GM20431 (cell line): ENCODE results near the gene LMO3.

Experiments used
- in situ Hi-C: fragments of 300-500 bp; cut with MseI, MboI; formaldehyde crosslinking; loops from one replicate; pipeline ENCODE4 v1.15.0; 2020; ENCODE audit warnings: low sequenced_read_pairs; ENCODE audit not compliant: unreplicated experiment

LMO3 gene

DNA sequence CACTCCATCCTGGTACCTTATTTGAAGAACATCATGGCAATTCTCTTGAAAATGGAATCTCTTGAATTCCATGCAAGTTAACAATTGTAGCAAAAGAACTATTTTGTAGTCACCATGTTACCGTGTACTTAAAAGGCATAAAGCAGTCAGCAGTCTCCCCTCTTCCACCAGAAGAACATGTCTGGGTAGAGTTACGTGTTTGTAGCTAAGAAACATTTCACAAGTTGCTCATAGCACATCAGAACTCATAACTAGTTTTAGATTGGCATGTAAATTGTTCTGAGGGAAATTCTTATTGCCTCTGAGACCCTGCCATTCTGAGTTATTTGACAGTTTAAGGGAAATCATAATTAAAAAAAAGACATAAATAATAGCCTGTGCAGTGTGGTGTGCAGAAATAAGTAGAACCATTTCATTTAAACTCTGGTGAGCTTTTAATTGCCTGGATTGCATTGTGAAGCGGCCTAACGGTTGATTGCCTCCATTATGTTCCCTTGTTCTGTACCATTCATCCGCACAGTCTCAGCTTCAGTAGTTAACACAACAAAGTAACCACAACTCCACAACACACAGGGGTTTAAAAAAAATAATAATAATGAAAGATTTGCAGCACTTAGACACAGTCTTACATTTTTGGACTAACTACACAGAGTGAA lies 2.6 kb downstream of the LMO3 start:
- in situ Hi-C loops = loop anchor here (25.0 kb wide), 1 partner anchor 234 kb away; no protein-coding TSS in a partner anchor

DNA sequence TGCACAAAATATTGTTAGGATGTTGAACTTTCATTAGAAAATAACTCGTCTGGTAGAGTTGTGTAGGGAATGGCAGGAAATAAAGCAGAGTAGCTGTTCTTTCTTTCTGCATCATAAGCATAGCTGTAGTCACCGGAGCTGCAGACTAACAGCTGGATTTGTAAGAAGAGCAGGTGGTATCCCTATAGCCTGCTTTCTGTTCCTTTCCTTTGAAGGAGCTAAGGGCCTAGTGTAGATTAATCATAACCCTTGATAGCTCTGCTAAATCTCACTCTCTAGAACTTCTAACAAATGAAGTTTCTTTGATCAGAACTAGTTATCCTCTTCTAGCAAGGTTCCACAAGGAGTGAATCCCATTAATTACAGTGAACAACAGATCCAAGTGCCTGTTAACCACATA lies 3.5 kb downstream of the LMO3 start:
- in situ Hi-C loops = loop anchor here (25.0 kb wide), 1 partner anchor 235 kb away; no protein-coding TSS in a partner anchor

DNA sequence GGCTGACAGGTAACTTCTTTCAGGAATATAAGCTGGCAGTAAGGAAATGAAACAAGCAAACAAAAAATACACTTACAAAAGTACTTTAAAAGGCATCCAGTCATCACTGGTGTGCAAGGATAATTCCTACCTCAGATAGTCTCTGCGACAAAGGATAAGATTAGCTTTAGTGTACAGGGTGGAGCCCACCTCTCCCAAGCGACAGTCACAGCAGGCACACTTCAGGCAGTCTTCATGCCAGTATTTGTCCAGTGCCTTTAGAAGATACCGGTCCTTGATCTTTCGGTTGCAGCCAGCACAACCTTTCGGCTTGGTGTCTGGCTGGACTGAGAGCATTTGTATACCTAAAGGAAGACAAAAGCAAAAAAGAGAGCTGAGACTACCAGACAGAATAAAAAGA lies 5.4 kb downstream of the LMO3 start:
- in situ Hi-C loops = loop anchor here (25.0 kb wide), 1 partner anchor 237 kb away; no protein-coding TSS in a partner anchor

DNA sequence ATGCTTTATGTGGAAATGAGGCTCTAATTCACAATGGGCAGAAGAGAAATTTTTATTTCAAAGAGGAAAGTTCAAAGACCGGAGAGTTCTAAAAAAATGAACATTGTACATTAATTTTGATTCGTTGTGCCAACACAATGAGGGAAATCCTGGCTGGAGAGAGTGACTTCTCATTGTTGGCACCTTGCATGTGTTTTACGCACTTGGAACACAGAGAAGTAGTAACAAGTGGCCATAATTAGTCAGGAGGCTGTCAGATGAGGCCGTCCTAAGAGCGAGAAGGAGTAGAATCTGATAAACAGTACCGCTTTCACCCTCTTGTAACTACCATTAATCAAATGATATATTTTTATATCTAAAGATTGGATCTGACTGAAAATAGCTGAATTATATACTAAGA lies 6.9 kb downstream of the LMO3 start:
- in situ Hi-C loops = no loop called here

DNA sequence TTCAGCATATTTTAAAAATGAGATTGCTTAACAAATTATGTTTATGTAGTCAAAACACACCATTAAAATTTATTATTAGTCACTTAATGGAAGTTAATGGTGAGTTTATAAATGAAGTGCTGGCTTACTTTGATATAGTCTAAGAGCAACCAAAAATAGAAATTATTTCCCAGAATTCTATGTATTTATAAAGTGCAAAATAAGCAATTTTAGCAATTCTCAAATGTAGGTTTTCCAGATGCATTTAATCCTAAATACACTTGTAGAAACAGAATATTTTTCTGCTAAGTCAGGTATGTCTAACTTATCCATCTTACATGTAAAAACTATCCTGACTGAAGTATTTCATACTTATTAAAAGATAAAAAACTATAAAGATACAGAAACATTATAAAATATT lies 11.2 kb downstream of the LMO3 start:
- in situ Hi-C loops = no loop called here

DNA sequence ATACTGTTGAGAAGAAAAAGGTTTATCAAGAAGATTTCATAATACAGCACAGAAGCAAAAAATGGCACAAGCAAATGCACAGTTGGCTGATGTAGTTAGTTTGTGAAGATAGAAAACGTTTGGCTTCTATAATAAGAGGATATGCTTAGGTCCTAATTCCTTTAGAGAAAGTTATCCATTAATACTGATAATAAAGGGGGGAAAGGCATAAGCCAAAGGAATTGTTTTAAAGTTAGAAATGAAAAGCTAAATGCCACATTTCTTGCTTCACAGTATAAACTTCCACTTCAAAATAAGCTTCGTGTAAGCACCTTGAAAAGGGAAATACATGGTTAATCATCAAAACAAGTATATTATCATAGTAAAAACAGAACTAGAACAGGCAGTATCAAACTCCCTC lies 12.4 kb downstream of the LMO3 start:
- in situ Hi-C loops = no loop called here

DNA sequence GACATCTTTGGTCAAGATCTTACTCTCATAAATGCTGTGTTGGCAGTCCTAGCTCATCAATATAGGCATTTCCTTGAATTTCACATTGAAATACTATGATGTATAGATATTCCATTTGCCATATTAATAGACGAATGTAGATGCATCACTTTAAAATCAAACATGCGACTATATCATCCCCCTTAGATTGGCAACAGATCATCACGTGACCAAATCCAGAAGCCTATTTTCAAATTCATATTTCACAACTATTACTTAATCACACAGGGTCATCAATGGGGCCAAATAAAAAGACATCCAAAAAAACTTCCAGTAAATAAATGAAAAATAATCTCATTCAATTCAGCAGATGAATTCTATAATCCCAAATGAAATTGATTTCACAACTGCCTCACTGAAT lies 15.3 kb downstream of the LMO3 start:
- in situ Hi-C loops = no loop called here

DNA sequence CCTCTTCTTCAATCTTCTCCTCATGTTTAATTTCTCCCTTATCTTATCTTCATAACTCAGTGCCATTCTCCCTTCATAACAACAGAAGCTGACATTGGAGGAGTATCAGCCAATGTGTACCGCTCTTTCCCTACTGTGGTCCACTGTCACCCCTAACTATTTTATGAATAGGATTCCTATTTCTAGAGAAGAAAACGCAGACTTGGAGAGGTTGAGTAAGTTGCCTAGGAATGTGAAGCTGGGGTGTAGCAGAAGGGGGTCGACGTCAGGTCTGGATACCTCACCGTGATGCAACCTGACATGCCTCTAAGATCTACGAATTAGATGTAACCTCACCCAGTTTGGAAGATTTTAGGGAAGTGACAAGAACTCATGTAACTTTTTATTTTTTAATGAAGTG lies 17.1 kb downstream of the LMO3 start:
- in situ Hi-C loops = no loop called here

DNA sequence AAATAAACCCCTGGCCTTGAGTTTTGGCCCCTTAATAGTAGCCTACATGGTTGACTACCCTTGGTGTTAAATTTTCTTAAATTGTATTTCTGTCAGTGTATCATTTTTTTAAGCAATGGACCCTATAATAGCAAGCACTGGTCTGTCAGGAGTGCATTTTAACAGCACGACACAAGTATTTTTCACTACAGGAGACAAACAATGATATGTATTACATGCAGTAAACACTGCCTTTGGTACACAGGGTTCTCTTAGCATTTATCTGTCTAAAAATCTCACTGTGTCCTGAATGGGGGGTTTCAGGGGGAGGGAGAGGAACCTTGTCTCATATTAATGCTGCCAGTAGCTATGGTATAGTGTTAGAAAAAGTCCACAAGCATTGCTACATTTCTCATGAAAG lies 18.4 kb downstream of the LMO3 start:
- in situ Hi-C loops = no loop called here

DNA sequence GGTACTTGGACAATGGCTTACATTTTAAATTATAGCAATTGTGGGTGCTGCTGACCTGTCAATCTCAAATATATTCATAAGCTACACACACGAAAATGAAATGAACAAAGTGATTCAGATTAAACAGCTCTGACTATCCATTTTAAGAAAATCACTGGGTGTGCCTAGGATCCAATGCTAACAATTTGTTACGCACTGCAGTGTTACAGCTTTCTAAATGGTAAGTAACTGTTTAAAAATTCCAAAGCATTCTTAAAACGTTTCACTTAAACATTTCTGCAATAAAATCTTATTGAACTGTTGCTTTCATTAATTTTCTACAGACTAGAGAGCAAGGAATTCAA lies 18.9 kb downstream of the LMO3 start:
- in situ Hi-C loops = no loop called here

DNA sequence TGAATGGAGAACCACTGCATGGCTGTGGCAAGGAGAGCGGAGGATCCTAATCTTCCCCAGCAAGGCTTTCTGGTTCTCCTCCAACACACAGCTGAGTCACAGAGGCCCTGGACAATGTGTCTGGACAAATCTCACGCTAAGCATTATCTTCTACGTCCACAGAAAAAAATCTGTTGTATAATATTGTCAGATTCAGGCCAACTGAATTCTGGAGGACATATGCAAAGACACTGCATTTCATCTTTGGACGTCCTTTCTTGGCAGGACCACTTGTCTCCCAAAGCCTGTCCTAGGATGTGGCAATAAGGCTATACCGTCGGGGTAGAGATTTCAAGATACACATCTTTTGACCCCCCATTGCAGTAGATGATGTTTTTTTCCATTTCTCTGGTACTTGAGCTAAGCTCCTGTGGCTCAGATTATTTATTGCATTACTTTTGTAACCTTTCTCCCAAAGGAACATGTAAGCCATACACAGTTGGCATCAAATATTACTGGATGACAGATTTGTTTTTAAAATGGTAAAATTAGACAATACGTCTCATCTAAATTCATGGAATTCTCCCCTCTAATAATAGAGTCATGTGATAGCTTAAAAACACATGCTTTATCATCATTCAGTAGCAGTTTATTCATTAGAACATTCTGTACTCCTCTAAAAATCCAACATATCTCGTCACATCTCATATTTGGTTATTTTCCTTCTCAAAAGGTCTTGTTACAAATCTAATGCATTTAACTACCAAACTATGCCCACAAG lies 19.4 kb downstream of the LMO3 start:
- in situ Hi-C loops = no loop called here

DNA sequence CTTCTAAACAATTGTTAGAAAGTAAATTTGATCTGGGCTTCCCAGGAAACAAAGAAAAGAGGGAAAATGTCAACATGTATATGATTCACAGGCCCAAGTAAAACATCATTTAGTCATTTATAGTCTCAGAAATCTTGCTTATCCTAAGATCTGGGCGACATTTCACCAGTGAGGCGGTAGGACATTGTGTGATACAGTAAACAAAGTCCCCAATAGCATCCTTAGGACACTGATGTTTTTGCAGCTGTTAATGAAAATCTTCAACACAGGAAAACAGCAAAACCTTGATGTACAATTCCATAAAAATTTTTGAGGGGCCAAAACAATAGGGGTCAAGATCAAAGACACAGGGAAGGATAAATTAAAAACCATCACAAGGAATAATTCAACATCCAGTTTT lies 20.2 kb downstream of the LMO3 start:
- in situ Hi-C loops = no loop called here

DNA sequence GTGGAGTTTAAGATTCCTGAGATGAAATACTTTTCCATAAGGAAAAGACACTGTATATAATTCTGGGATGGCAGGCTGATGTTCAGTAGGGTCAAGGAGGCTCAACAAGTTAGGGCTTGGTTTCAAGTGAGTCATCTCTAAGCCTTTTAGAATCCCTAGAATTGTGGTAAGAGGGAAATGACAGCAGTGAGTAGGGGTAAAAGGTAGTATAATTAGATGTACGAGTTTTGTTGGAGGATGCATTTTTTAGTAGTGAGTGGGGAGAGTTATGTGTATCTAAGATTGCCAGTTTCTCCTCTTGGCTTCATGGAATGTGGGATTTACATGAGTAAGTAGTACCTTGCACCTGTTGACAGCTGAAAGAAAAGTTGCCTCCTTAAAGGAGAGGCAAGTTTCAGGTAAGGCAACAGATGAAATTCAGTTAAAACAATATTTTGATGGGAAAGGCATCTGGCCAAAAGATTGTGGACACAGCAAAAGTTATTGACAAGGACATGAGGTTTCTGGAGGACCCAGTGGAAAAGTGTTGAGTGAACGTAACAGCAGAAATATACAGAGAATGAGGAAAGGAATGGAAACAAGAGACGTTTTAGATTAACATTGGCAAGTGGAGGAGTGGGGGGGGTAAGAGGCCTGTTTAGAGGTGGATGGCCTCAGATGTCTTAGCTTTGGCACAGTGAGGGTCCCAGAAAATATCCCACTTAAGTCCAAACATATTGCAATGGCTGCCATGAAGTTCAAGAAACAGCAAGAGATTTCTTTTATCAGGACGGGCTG lies 21.8 kb downstream of the LMO3 start:
- in situ Hi-C loops = no loop called here

DNA sequence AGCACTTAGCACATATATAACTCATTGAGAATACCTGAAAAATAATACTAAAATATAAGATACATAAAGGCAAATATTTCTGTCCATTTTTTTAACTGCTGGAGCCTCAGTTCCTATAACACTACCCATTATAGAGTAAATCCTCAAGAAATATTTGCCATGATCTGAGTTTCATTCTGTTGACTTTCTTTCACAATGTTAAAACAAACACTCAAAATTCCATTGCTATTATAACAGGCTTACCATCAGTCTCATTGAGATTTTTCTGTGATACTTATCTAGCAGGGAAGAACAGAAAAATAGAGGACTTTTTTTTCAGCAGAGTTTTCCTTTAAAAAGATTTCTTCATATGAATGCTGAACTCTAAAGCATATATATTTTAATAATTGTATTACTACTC lies 24.5 kb downstream of the LMO3 start:
- in situ Hi-C loops = no loop called here

DNA sequence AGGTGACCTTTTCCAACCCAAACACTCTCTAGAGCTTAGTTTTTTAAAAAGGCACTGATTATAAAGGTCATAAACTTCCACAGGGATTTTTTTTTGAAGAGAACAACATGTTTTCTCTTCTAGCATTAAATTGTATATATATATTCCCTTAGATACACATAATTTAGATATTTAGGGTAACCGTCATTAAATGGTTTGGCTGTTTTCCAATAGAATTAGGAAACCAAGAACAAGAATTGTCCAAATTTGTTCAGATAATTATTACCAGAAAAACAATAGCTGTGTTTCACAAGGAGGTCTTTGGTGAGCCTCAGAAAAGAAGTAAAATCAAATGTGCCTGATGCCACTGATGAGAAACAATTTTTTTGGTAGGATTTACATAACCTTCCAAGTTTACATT lies 26.9 kb downstream of the LMO3 start:
- in situ Hi-C loops = no loop called here

DNA sequence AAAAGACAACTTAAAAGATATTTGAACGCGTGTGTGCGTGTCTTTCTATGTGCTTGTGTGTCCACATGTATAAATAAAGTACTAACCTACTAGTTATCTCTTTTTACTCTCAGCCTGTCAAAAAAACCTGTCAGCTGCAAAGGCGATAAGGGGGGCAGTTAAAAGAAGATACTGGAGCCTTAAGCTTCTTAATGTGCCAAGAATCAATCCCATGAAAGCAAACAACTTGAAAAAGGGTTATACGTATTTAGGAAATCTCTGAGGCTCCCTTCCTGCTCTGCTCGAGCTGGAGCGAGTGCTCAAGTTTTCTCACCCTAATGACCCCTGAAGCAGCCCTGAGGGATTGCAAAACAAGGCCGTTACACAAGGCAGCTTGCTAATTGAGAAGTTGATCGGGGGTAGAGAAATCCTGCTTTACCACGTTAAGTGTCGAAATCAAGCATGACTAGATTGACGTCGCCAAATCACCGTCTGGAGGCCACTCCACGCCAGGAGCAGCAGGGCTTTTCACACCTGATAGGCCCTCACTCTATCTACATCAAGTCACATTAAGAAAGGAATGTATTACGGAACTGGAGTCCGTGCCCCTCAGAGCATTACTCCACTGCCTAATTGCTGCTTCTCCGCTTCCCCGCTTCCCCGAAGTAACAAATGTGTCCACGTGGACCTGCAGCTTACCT lies 32.4 kb downstream of the LMO3 start:
- in situ Hi-C loops = no loop called here

DNA sequence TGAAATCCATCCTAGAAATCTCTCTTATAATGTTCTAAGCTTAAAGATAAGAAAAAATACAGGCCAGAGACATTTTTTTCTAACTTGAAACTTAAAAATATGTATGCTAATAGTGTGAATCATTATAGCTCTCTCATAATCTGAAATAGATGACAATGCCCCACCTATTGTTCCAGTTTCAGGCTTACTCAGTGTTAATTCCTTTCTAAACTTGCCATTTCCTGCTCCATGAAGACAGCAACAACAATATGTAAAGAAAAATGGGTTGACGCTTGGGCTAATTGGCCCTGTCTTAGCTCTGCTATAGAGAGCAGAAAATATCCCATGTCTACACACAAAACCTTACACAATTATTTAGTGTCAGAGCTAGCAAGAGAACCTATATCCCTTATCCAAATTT lies 37.1 kb downstream of the LMO3 start:
- in situ Hi-C loops = no loop called here

DNA sequence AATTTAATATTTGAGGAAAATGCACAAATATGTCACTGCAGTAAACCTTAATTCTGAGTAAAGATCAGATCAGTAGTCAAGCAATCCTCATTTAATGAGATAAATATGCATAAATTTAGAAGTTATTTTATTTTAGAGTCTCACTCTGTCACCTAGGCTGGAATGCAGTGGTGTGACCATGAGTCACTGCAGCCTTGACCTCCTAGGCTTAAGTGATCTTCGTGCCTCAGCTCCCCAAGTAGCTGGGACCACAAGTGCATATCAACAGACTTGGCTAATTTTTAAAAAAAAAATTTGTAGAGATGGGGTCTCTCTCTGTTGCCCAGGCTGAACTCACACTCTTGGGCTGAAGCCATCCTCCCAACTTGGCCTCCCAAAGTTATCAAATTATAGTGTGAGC lies 41.3 kb downstream of the LMO3 start:
- in situ Hi-C loops = no loop called here

DNA sequence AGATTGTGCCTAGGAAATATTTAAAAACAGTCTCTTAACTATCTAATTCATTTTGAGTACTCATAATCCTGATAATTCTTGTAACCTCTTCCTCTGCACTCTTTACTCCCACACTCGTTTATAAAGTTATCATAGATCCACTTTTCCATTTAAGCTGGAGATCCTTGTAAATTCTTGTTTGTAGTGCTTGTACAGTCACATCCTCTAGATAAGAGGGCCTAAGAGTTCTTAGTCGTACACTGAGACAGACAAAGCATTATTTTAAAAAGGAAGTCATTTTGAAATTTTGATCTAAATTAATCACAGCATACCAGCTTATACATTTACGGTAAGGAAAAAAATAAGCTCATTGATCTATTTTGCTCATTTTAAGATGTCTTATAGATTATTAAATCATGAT lies 42.5 kb downstream of the LMO3 start:
- in situ Hi-C loops = no loop called here

DNA sequence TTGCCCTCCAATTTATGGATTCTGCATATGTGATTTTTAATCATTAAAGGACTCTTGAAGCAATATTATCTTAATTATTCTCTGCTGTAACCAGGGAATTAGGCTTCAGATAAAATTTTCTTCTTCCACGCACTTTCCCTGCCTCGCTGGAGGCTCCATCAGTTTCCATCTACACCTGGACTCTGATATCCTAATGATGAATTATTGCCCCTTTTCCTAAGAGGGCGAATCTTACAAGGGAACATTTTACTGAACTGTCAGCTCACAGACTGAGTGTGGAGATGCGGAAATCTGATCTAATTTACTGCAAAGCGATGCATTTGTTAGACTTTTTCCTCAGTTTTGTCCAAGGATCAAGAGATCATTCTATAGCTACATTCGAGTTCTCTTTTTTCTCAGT lies 43.0 kb downstream of the LMO3 start:
- in situ Hi-C loops = no loop called here

DNA sequence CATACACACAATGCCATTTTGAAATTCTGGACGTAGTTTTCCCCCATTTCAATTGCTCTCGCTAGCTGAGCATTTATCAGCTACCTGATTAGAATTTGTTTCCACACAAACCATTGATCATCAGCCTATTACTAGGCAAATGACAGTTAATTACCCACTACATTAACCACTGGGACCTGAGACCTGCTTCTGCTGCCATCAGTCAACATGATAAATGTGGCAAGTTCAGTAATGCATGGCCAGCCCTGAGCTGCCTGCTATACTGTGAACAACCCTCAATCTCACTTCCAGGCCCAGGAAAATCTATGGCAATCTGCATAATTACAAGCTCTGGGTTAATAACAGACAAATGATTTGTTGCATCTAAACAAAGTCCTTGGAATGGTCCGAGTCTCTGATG lies 43.5 kb downstream of the LMO3 start:
- in situ Hi-C loops = no loop called here
